K562 (cell line): ENCODE data around the gene NDOR1. TPM values are rescaled to one million over a fixed set of nuclear protein-coding genes. Genes with fewer than 3 reads are reported as not detected.

Experiments used
- ATAC-seq: fragments of 200-7000 bp; cut with Tn5 transposase; 3 replicates; pipeline ENCODE4 v1.9.1; 2020; ENCODE audit warnings: moderate library complexity
- BruUV-seq: library from RNA; stranded (reverse); fragments of 400-500 nt; replicated peaks from 2 replicates; lab custom pipeline; 2021; lab: Mats Ljungman, UMichigan
- CTCF ChIA-PET: fragments of 300-600 bp; formaldehyde crosslinking; extraction: SDS; loops from one replicate; lab custom pipeline; 2021; ENCODE audit warnings: low intra/inter-chr PET ratio; lab: Yijun Ruan, JAX
- POLR2A ChIA-PET: fragments of 300-600, 350-650 bp; sonication (Branson Sonifier 250); formaldehyde crosslinking; extraction: SDS; loops from one replicate; lab custom pipeline; 2021; ENCODE audit warnings: antibody characterized with exemption, inconsistent platforms; lab: Yijun Ruan, JAX
- DNase-seq, 4 experiments: peaks; one replicate each; pipeline versions ENCODE4 v3.0.0 to v3.0.0-alpha.2; 2011 to 2018; ENCODE audit warnings: low spot score in 3 of 4, mixed read lengths in 3 of 4; ENCODE audit errors: extremely low read depth in 1 of 4
- FAIRE-seq: peaks from 2 replicates; lab custom pipeline; 2011; peaks lifted over from hg19 to GRCh38; lab: Jason Lieb, UNC
- H2AFZ ChIP-seq: 2 replicates; pipeline ENCODE4 v1.6.0; 2011; ENCODE audit warnings: low read depth, low read length, control low read depth, inconsistent platforms
- H3K27ac ChIP-seq: fragments of 200-600 bp; 3 replicates; pipeline ENCODE4 v1.8.0; 2011; ENCODE audit warnings: low read depth, mild to moderate bottlenecking, control low read depth, inconsistent platforms, low read length, moderate library complexity, mixed read lengths; ENCODE audit errors: extremely low read depth
- H3K27me3 ChIP-seq, 2 experiments: fragments of 300-600 bp in 1 of 2; 2 replicates in 1 of 2; 3 replicates in 1 of 2; pipeline versions ENCODE4 v1.6.0 to v1.8.0; 2011; ENCODE audit warnings: inconsistent platforms in 2 of 2, low read length in 2 of 2, mild to moderate bottlenecking in 1 of 2, mixed read lengths in 1 of 2, moderate library complexity in 1 of 2; ENCODE audit not compliant: control insufficient read depth in 2 of 2, insufficient read depth in 2 of 2
- H3K36me3 ChIP-seq: fragments of 300-600 bp; 3 replicates; pipeline ENCODE4 v1.8.0; 2011; ENCODE audit warnings: mild to moderate bottlenecking, low read length, inconsistent platforms; ENCODE audit not compliant: control insufficient read depth, insufficient read depth
- H3K4me1 ChIP-seq, 2 experiments: fragments of 200-600 bp in 1 of 2; replicated peaks in 1 of 2; 2 replicates in 1 of 2; 3 replicates in 1 of 2; pipeline versions ENCODE4 v1.5.1 to v1.8.0; 2011; ENCODE audit warnings: inconsistent platforms in 2 of 2, low read length in 2 of 2, mild to moderate bottlenecking in 1 of 2, mixed read lengths in 1 of 2, moderate library complexity in 1 of 2; ENCODE audit not compliant: control insufficient read depth in 2 of 2, insufficient read depth in 2 of 2
- H3K4me2 ChIP-seq: 2 replicates; pipeline ENCODE4 v1.6.1; 2011; ENCODE audit warnings: low read length, control low read depth, inconsistent platforms, mixed read lengths; ENCODE audit not compliant: insufficient read depth
- H3K4me3 ChIP-seq: fragments of 200-600 bp; sonication (generic), shearing (Covaris generic); 2 replicates; pipeline ENCODE4 v1.5.1; 2016; ENCODE audit warnings: control low read depth, inconsistent platforms
- H3K79me2 ChIP-seq: fragments of 200-600 bp; 3 replicates; pipeline ENCODE4 v1.8.0; 2011; ENCODE audit warnings: low read length, inconsistent platforms; ENCODE audit not compliant: control insufficient read depth, insufficient read depth
- H3K9ac ChIP-seq, 2 experiments: 2 replicates each; pipeline versions ENCODE4 v1.6.0 to v1.6.1; 2011; ENCODE audit warnings: low read depth in 2 of 2, low read length in 2 of 2, control low read depth in 1 of 2, inconsistent platforms in 1 of 2, mild to moderate bottlenecking in 1 of 2, mixed read lengths in 1 of 2; ENCODE audit not compliant: insufficient read depth in 1 of 2
- H3K9me1 ChIP-seq: one replicate; pipeline ENCODE4 v1.6.0; 2011; ENCODE audit warnings: inconsistent platforms, mild to moderate bottlenecking, low read length, moderate library complexity; ENCODE audit not compliant: control insufficient read depth, insufficient read depth
- H3K9me3 ChIP-seq: replicated peaks from 2 replicates; pipeline ENCODE4 v1.5.1; 2011; ENCODE audit warnings: low read depth, low read length, inconsistent platforms; ENCODE audit not compliant: control insufficient read depth, insufficient read depth
- H4K20me1 ChIP-seq: replicated peaks from 2 replicates; pipeline ENCODE4 v1.6.1; 2011; ENCODE audit warnings: low read length, inconsistent platforms, mixed read lengths; ENCODE audit not compliant: control insufficient read depth, insufficient read depth
- DIDO1 ChIP-seq: fragments of 450-650 bp; IDR thresholded peaks from 2 replicates; pipeline ENCODE4 v1.6.1; 2016; ENCODE audit warnings: low read depth, missing biosample characterization, missing genetic modification characterization
- EWSR1 ChIP-seq: fragments of 450-650 bp; IDR thresholded peaks from 2 replicates; pipeline ENCODE4 v1.6.1; 2018; ENCODE audit warnings: borderline replicate concordance, mild to moderate bottlenecking, low read depth, moderate library complexity; ENCODE audit not compliant: partially characterized antibody
- FIP1L1 ChIP-seq: fragments of 200-400 bp; formaldehyde crosslinking; IDR thresholded peaks from 2 replicates; pipeline ENCODE4 v1.6.1; 2018; ENCODE audit warnings: mild to moderate bottlenecking, low read depth, low read length; ENCODE audit not compliant: poor library complexity, severe bottlenecking
- KLF1 ChIP-seq: fragments of 450-650 bp; IDR thresholded peaks from 2 replicates; pipeline ENCODE4 v1.6.1; 2016; ENCODE audit warnings: missing genetic modification characterization, missing compliant biosample characterization
- LEF1 ChIP-seq: fragments of 450-650 bp; IDR thresholded peaks from 2 replicates; pipeline ENCODE4 v1.6.1; 2016; ENCODE audit warnings: mild to moderate bottlenecking
- MTA2 ChIP-seq: fragments of 450-650 bp; IDR thresholded peaks from 2 replicates; pipeline ENCODE4 v1.6.1; 2016; ENCODE audit warnings: low read depth
- POLR2A ChIP-seq: fragments of 450-650 bp; conservative IDR thresholded peaks from 2 replicates; pipeline ENCODE4 v1.6.1; 2016
- POLR2G ChIP-seq: fragments of 200-400 bp; formaldehyde crosslinking; IDR thresholded peaks from 2 replicates; pipeline ENCODE4 v1.6.1; 2017; ENCODE audit warnings: low read depth, mild to moderate bottlenecking, antibody characterized with exemption, low read length, moderate library complexity
- RBFOX2 ChIP-seq: fragments of 200-400 bp; formaldehyde crosslinking; IDR thresholded peaks from 2 replicates; pipeline ENCODE4 v1.6.1; 2017; ENCODE audit warnings: low read depth, mild to moderate bottlenecking, low read length, moderate library complexity
- TAF1 ChIP-seq: IDR thresholded peaks from 2 replicates; pipeline ENCODE4 v1.6.1; 2011; ENCODE audit warnings: mild to moderate bottlenecking, low read length, moderate library complexity; ENCODE audit not compliant: insufficient read depth, control insufficient read depth, severe bottlenecking; ENCODE audit errors: extremely low read depth
- TSC22D4 ChIP-seq: fragments of 450-650 bp; IDR thresholded peaks from 2 replicates; pipeline ENCODE4 v1.6.1; 2016; ENCODE audit warnings: missing genetic modification characterization, missing biosample characterization, control low read depth
- ZNF184 ChIP-seq: sonication (generic); formaldehyde crosslinking; IDR thresholded peaks from 2 replicates; pipeline ENCODE4 v1.5.0; 2020; ENCODE audit warnings: missing genetic modification reagents
- WGBS: fragments of 100-300 bp; shearing (Covaris generic); methylation state at CpG from one replicate; pipeline ENCODE4 v1.1.6; 2016; ENCODE audit warnings: low coverage, mixed read lengths; ENCODE audit not compliant: insufficient coverage; ENCODE audit errors: missing lambda C conversion rate; 5-methylcytosine and 5-hydroxymethylcytosine counted together
- in situ Hi-C: fragments of 300-500 bp; cut with MboI; formaldehyde crosslinking; loops from 4 replicates; pipeline ENCODE4 v1.15.0; 2018; ENCODE audit warnings: inconsistent platforms, mixed read lengths
- intact Hi-C: fragments of 100-400 bp; cut with micrococcal nuclease; formaldehyde crosslinking; loops from 2 replicates; pipeline ENCODE4 v1.14.2; 2022
- polyA plus RNA-seq, 8 experiments: library from polyadenylated mRNA; depleted of rRNA in 4 of 8; stranded (reverse) in 5 of 8; unstranded in 3 of 8; fragments of >200 nt; fragmentation: Nextera tagmentation in 2 of 8; fragmentation: Illumina TruSeq in 1 of 8; extraction: Ambion mirVana in 2 of 8; extraction: Trizol in 1 of 8; gene quantifications; 2 replicates each; pipeline versions ENCODE4 v1.2.1 to v1.2.3, GENCODE V29; 2011 to 2014; ENCODE audit warnings: inconsistent platforms in 1 of 8, missing spikeins in 1 of 8
- total RNA-seq, 7 experiments: library from RNA; depleted of rRNA in 6 of 7; stranded (reverse); fragments of >200 nt in 6 of 7; fragmentation: Illumina TruSeq in 2 of 7; extraction: Trizol in 2 of 7; gene quantifications; 2 replicates each; pipeline versions ENCODE4 v1.2.1 to v1.2.3, GENCODE V29; 2011 to 2021; ENCODE audit warnings: low replicate concordance in 1 of 7
- TF ChIP-seq, protein P1 (sequence below): fragments of 450-650 bp; formaldehyde crosslinking; IDR thresholded peaks from 2 replicates; pipeline ENCODE4 v1.4.0; 2020; ENCODE audit warnings: mild to moderate bottlenecking, moderate library complexity

NDOR1 gene
- total and polyA plus RNA-seq, 9 of the 15 experiments (the other 6 are each of a cell fraction or from before 2014, with no cell fraction given): 0.06 to 36.9 (median 6.9) TPM

- BruUV-seq: no TSS peak
- ChIA-PET POLR2A (interaction anchor here (0.6 to 1.8 kb wide), 2 partner anchors 19 to 65 kb away, joined by 4 to 7 read pairs; no protein-coding TSS in a partner anchor), CTCF (no interaction called here)
- no peak overlapping the region for H3K4me2 ChIP-seq
- FAIRE-seq (no peak), ATAC-seq (no peak), DNase-seq (no peak)
- H3K36me3 ChIP-seq: peaks cover 11% of the 10 kb centered on the region; the same call in 1 of the 3 replicates
- 60% methylated on average over 45 of the region's 45 CpGs for WGBS
- peaks cover 5 to 21% of the 10 kb centered on the region in 2 experiments; a peak in 4 of 5 replicates for H3K27me3 ChIP-seq
- peak overlapping the region in 1 of 2 experiments; percentile 41; a peak in 2 of 4 replicates for H3K9ac ChIP-seq
- peaks cover 3 to 84% of the 10 kb centered on the region in 2 experiments; a peak in 3 of 5 replicates for H3K4me1 ChIP-seq
- H2AFZ ChIP-seq: no peak overlapping the region
- in situ Hi-C loops: no loop called here
- no peak overlapping the region for H3K27ac ChIP-seq
- H3K9me3 ChIP-seq: no peaks in the 10 kb centered on the region
- H3K79me2 ChIP-seq: no peaks in the 10 kb centered on the region
- intact Hi-C loops: no loop called here
- H3K9me1 ChIP-seq: no peaks in the 10 kb centered on the region
- no peak overlapping the region for H3K4me3 ChIP-seq
- 0 out of 2 replicates have a peak, but pooled peaks have one; percentile 15 for TF ChIP-seq RBFOX2
- TF ChIP-seq TAF1: no peak
- TF ChIP-seq FIP1L1: peak; percentile 36
- TF ChIP-seq, protein P1, sequence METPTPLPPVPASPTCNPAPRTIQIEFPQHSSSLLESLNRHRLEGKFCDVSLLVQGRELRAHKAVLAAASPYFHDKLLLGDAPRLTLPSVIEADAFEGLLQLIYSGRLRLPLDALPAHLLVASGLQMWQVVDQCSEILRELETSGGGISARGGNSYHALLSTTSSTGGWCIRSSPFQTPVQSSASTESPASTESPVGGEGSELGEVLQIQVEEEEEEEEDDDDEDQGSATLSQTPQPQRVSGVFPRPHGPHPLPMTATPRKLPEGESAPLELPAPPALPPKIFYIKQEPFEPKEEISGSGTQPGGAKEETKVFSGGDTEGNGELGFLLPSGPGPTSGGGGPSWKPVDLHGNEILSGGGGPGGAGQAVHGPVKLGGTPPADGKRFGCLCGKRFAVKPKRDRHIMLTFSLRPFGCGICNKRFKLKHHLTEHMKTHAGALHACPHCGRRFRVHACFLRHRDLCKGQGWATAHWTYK (CRISPR knock-in tag): peak; percentile 69; the same call in 1 of the 2 replicates
- no peak for TF ChIP-seq TSC22D4 (tag)
- TF ChIP-seq POLR2G: peak; percentile 71
- no peak for TF ChIP-seq DIDO1 (tag)
- no peak for TF ChIP-seq EWSR1
- TF ChIP-seq POLR2A: peak; percentile 22; the same call in 1 of the 2 replicates
- no peak for TF ChIP-seq ZNF184 (CRISPR knock-in tag)
- TF ChIP-seq MTA2: no peak
- TF ChIP-seq KLF1 (tag): no peak
- TF ChIP-seq LEF1: no peak
- H4K20me1 ChIP-seq: 0 out of 2 replicates have a peak, but pooled peaks cover 5% of the 10 kb centered on the region
These were observed 31.5 kb upstream of the NDOR1 start for GRCh38 chr9:137173796-137174664.
